Colon (tissue), 2 donors: ENCODE data around the gene SPDL1.
"Not testable (repeated sequence)": the region's sequence is repeated elsewhere in the genome, so short reads cannot be mapped to it uniquely, and the experiment has no call there.

ENCODE experiments used
- FAIRE-seq: peaks from 2 replicates; lab custom pipeline; 2012; peaks lifted over from hg19 to GRCh38; lab: Jason Lieb, UNC
- donor health status: control.
- donor health status: control.

SPDL1 gene

GRCh38 chr5:169576181-169576598 is 7.4 kb upstream of the SPDL1 start:
- no peak for FAIRE-seq

GRCh38 chr5:169577951-169578350 is 5.6 kb upstream of the SPDL1 start:
- FAIRE-seq, result no peak

- no peak for FAIRE-seq
Observed at GRCh38 chr5:169580964-169581363, 2.6 kb upstream of the SPDL1 start.

- no peak for FAIRE-seq
Observed at GRCh38 chr5:169581580-169582227, 1.9 kb upstream of the SPDL1 start.

GRCh38 chr5:169583101-169583423 is 511 bp upstream of the SPDL1 start:
- FAIRE-seq, result no peak

GRCh38 chr5:169584998-169585451 is 1.5 kb downstream of the SPDL1 start:
- no peak for FAIRE-seq

- no peak for FAIRE-seq
Observed at GRCh38 chr5:169590602-169591001, 7.0 kb downstream of the SPDL1 start.

GRCh38 chr5:169591636-169592035 is 8.1 kb downstream of the SPDL1 start:
- no peak for FAIRE-seq

- no peak for FAIRE-seq
Observed at GRCh38 chr5:169592937-169593650, 9.5 kb downstream of the SPDL1 start.

GRCh38 chr5:169595172-169595820 is 11.7 kb downstream of the SPDL1 start:
- FAIRE-seq, result no peak

- FAIRE-seq, result no peak
Observed at GRCh38 chr5:169599451-169599850, 15.9 kb downstream of the SPDL1 start.

- no peak for FAIRE-seq
Observed at GRCh38 chr5:169602535-169602934, 19.0 kb downstream of the SPDL1 start.

- no peak for FAIRE-seq
Observed at GRCh38 chr5:169606279-169606678, 22.7 kb downstream of the SPDL1 start.

- FAIRE-seq, result no peak
Observed at GRCh38 chr5:169607882-169608281, 24.3 kb downstream of the SPDL1 start.

GRCh38 chr5:169609716-169610115 is 26.1 kb downstream of the SPDL1 start:
- FAIRE-seq, result no peak

GRCh38 chr5:169610606-169611005 is 27.0 kb downstream of the SPDL1 start:
- FAIRE-seq, result no peak

GRCh38 chr5:169615561-169615960 is 32.0 kb downstream of the SPDL1 start:
- no peak for FAIRE-seq

- not testable (repeated sequence) for FAIRE-seq
Observed at GRCh38 chr5:169624307-169624706, 40.7 kb downstream of the SPDL1 start.

- FAIRE-seq, result no peak
Observed at GRCh38 chr5:169626779-169627178, 43.2 kb downstream of the SPDL1 start.

GRCh38 chr5:169627551-169627950 is 44.0 kb downstream of the SPDL1 start:
- no peak for FAIRE-seq

- FAIRE-seq, result no peak
Observed at GRCh38 chr5:169628892-169629291, 45.3 kb downstream of the SPDL1 start.

GRCh38 chr5:169629847-169630548 is 46.4 kb downstream of the SPDL1 start:
- FAIRE-seq, result no peak

- no peak for FAIRE-seq
Observed at GRCh38 chr5:169631360-169631759, 47.8 kb downstream of the SPDL1 start.
